Measurements from ENCODE around the gene ZNF609. TPM values are rescaled to one million over a fixed set of nuclear protein-coding genes. Genes with fewer than 3 reads are reported as not detected.

ZNF609 gene
- total and polyA plus RNA-seq, 10 of the 15 experiments (the other 5 are each of a cell fraction or from before 2014, with no cell fraction given): 5.1 to 35.3 (median 13.6) TPM

GRCh38 chr15:64697911-64698369 lies 237.6 kb downstream of the ZNF609 start (continued):
- TF ChIP-seq CUX1 (IDR thresholded peaks at IDR 0.05; ENCODE audit: insufficient replicate concordance, low read depth, low read length): no peak
- no peak for TF ChIP-seq YBX1 (IDR thresholded peaks at IDR 0.05)
- TF ChIP-seq MYC (IDR thresholded peaks at IDR 0.05; ENCODE audit: insufficient read depth, insufficient read length, insufficient replicate concordance, low read length, severe bottlenecking): no peak
- no peak for TF ChIP-seq SPI1 (IDR thresholded peaks at IDR 0.05; ENCODE audit: borderline replicate concordance, insufficient read depth, low read depth, low read length)
- no peak for TF ChIP-seq STAT1 (conservative IDR thresholded peaks at IDR 0.05)
- no peak for TF ChIP-seq PAX8 (IDR thresholded peaks at IDR 0.05)
- no peak for TF ChIP-seq SMC3 (IDR thresholded peaks at IDR 0.05; ENCODE audit: borderline replicate concordance, low read length)
- TF ChIP-seq NFXL1 (IDR thresholded peaks at IDR 0.05; ENCODE audit: borderline replicate concordance): no peak
- TF ChIP-seq ZNF384 (IDR thresholded peaks at IDR 0.05; ENCODE audit: borderline replicate concordance, low read depth, low read length): no peak
- TF ChIP-seq JUNB (IDR thresholded peaks at IDR 0.05): peak; percentile 67
- TF ChIP-seq RELB (IDR thresholded peaks at IDR 0.05; ENCODE audit: low read depth): no peak
- no peak for TF ChIP-seq PBX3 (IDR thresholded peaks at IDR 0.05; ENCODE audit: insufficient replicate concordance, low read depth, low read length)
- TF ChIP-seq ZNF217 (IDR thresholded peaks at IDR 0.05): no peak
- TF ChIP-seq SIX5 (IDR thresholded peaks at IDR 0.05; ENCODE audit: low read depth, low read length, severe bottlenecking): no peak
- no peak for TF ChIP-seq CEBPB (IDR thresholded peaks at IDR 0.05; ENCODE audit: borderline replicate concordance in 1 of 2, low read depth in 2 of 2, low read length in 2 of 2)
- TF ChIP-seq BCLAF1 (IDR thresholded peaks at IDR 0.05): no peak
- TF ChIP-seq POU2F2 (IDR thresholded peaks at IDR 0.05; ENCODE audit: borderline replicate concordance, low read depth, low read length): no peak
- no peak for TF ChIP-seq IRF3 (IDR thresholded peaks at IDR 0.05)
